SK-N-SH (cell line): Measurements from ENCODE around the gene C2orf69. TPM values are rescaled to one million over a fixed set of nuclear protein-coding genes. Genes with fewer than 3 reads are reported as not detected.

Experiments used
- CTCF ChIA-PET: fragments of 300-600, 350-600 bp; formaldehyde crosslinking; extraction: SDS; loops from one replicate; lab custom pipeline; 2021; lab: Yijun Ruan, JAX
- POLR2A ChIA-PET: fragments of 350-600 bp; sonication (Branson Sonifier 250); formaldehyde crosslinking; extraction: SDS; loops from one replicate; lab custom pipeline; 2020; ENCODE audit warnings: antibody characterized with exemption, inconsistent platforms; lab: Yijun Ruan, JAX
- DNase-seq: peaks from one replicate; pipeline ENCODE4 v3.0.0; 2012
- H2AFZ ChIP-seq: fragments of 200-600 bp; sonication (generic); 2 replicates; pipeline ENCODE4 v1.8.1; 2016; ENCODE audit warnings: antibody characterized with exemption, mild to moderate bottlenecking, low read depth
- H3F3A ChIP-seq: fragments of 200-600 bp; sonication (generic); replicated peaks from 2 replicates; pipeline ENCODE3; 2016; ENCODE audit warnings: antibody characterized with exemption, mild to moderate bottlenecking; ENCODE audit not compliant: insufficient read depth
- H3K27ac ChIP-seq, 2 experiments: fragments of 200-500 bp in 1 of 2; fragments of 200-600 bp in 1 of 2; sonication (Bioruptor generic) in 1 of 2; sonication (generic), shearing (Covaris generic) in 1 of 2; 2 replicates each; pipeline versions ENCODE4 v1.5.1 to v1.6.1; 2014 to 2016; ENCODE audit warnings: low read depth in 2 of 2, inconsistent platforms in 1 of 2, low read length in 1 of 2, mild to moderate bottlenecking in 1 of 2, mixed read lengths in 1 of 2
- H3K27me3 ChIP-seq: fragments of 200-600 bp; sonication (generic), shearing (Covaris generic); 2 replicates; pipeline ENCODE4 v1.6.1; 2016; ENCODE audit warnings: mixed run types; ENCODE audit not compliant: insufficient read depth
- H3K36me3 ChIP-seq, 2 experiments: fragments of 200-500 bp in 1 of 2; fragments of 200-600 bp in 1 of 2; sonication (Bioruptor generic) in 1 of 2; sonication (generic) in 1 of 2; replicated peaks in 1 of 2; 2 replicates each; pipeline versions ENCODE3 to v1.5.1; 2014 to 2016; ENCODE audit warnings: low read length in 1 of 2, mild to moderate bottlenecking in 1 of 2; ENCODE audit not compliant: insufficient read depth in 2 of 2, control insufficient read depth in 1 of 2
- H3K4me1 ChIP-seq, 2 experiments: fragments of 200-500 bp in 1 of 2; fragments of 200-600 bp in 1 of 2; sonication (Bioruptor generic) in 1 of 2; sonication (generic), shearing (Covaris generic) in 1 of 2; 2 replicates each; pipeline versions ENCODE4 v1.5.1 to v1.6.1; 2014 to 2016; ENCODE audit warnings: low read depth in 1 of 2, low read length in 1 of 2, mixed run types in 1 of 2; ENCODE audit not compliant: insufficient read depth in 2 of 2, control insufficient read depth in 1 of 2
- H3K4me2 ChIP-seq: fragments of 200-600 bp; sonication (generic), shearing (Covaris generic); 2 replicates; pipeline ENCODE4 v1.6.1; 2017; ENCODE audit warnings: mixed run types
- H3K4me3 ChIP-seq, 2 experiments: fragments of 200-500 bp in 1 of 2; fragments of 200-600 bp in 1 of 2; sonication (Bioruptor generic) in 1 of 2; sonication (generic), shearing (Covaris generic) in 1 of 2; 2 replicates each; pipeline versions ENCODE4 v1.5.1 to v1.8.1; 2014 to 2016; ENCODE audit warnings: low read depth in 2 of 2, inconsistent platforms in 1 of 2, low read length in 1 of 2, mild to moderate bottlenecking in 1 of 2, mixed read lengths in 1 of 2, moderate library complexity in 1 of 2
- H3K79me2 ChIP-seq: fragments of 200-600 bp; sonication (generic); 2 replicates; pipeline ENCODE4 v1.8.1; 2017; ENCODE audit warnings: mild to moderate bottlenecking; ENCODE audit not compliant: insufficient read depth
- H3K9ac ChIP-seq: fragments of 200-600 bp; sonication (generic); 2 replicates; pipeline ENCODE4 v1.6.1; 2017; ENCODE audit warnings: mixed run types
- H3K9me2 ChIP-seq: fragments of 200-600 bp; sonication (generic); 2 replicates; pipeline ENCODE4 v1.6.1; 2017; ENCODE audit warnings: mixed run types
- H3K9me3 ChIP-seq: fragments of 200-600 bp; sonication (generic); 2 replicates; pipeline ENCODE4 v1.6.1; 2017; ENCODE audit warnings: mixed run types, mild to moderate bottlenecking, moderate library complexity
- H4K20me1 ChIP-seq: fragments of 200-600 bp; sonication (generic); 2 replicates; pipeline ENCODE4 v1.6.1; 2017; ENCODE audit warnings: mild to moderate bottlenecking, mixed run types; ENCODE audit not compliant: insufficient read depth
- EP300 ChIP-seq, 2 experiments: IDR thresholded peaks; 2 replicates each; pipeline versions ENCODE4 v1.4.0 to v1.6.1; 2012; ENCODE audit warnings: borderline replicate concordance in 1 of 2, low read depth in 1 of 2, low read length in 1 of 2
- EZH2phosphoT487 ChIP-seq: fragments of 200-600 bp; sonication (generic); IDR thresholded peaks from 2 replicates; pipeline ENCODE4 v1.6.1; 2017; ENCODE audit warnings: low read depth, mixed run types, mild to moderate bottlenecking, antibody characterized with exemption, moderate library complexity, borderline replicate concordance
- FOSL2 ChIP-seq: IDR thresholded peaks from 2 replicates; pipeline ENCODE4 v1.4.0; 2012; ENCODE audit warnings: low read depth, mild to moderate bottlenecking, moderate library complexity, borderline replicate concordance
- FOXJ3 ChIP-seq: sonication (generic); formaldehyde crosslinking; IDR thresholded peaks from 2 replicates; pipeline ENCODE4 v1.5.1; 2020; ENCODE audit warnings: mild to moderate bottlenecking, missing genetic modification reagents
- GATA2 ChIP-seq: sonication (generic); formaldehyde crosslinking; IDR thresholded peaks from 2 replicates; pipeline ENCODE4 v1.5.0; 2020; ENCODE audit warnings: mild to moderate bottlenecking, missing genetic modification reagents
- IRF3 ChIP-seq: fragments of 150-350 bp; IDR thresholded peaks from 2 replicates; pipeline ENCODE4 v1.6.1; 2016; ENCODE audit warnings: mild to moderate bottlenecking, low read depth, low read length
- JUND ChIP-seq: IDR thresholded peaks from 2 replicates; pipeline ENCODE4 v1.4.0; 2012
- NFIC ChIP-seq: IDR thresholded peaks from 2 replicates; pipeline ENCODE4 v1.4.0; 2012; ENCODE audit warnings: borderline replicate concordance
- NRF1 ChIP-seq: IDR thresholded peaks from 2 replicates; pipeline ENCODE4 v1.6.1; 2012; ENCODE audit warnings: low read depth, mild to moderate bottlenecking, low read length
- RCOR1 ChIP-seq: fragments of 150-350 bp; IDR thresholded peaks from 2 replicates; pipeline ENCODE4 v1.6.1; 2017; ENCODE audit warnings: antibody characterized with exemption, low read length
- RFX5 ChIP-seq: IDR thresholded peaks from 2 replicates; pipeline ENCODE4 v1.6.1; 2012; ENCODE audit warnings: mild to moderate bottlenecking, improper control_type of control experiment, low read length
- SIN3A ChIP-seq: IDR thresholded peaks from 2 replicates; pipeline ENCODE4 v1.6.1; 2012; ENCODE audit warnings: low read depth, mild to moderate bottlenecking, low read length, moderate library complexity, borderline replicate concordance
- SMC3 ChIP-seq: IDR thresholded peaks from 2 replicates; pipeline ENCODE4 v1.6.1; 2012; ENCODE audit warnings: low read depth, low read length, improper control_type of control experiment
- TAF1 ChIP-seq: IDR thresholded peaks from 2 replicates; pipeline ENCODE4 v1.6.1; 2012; ENCODE audit warnings: low read depth, mild to moderate bottlenecking, low read length, moderate library complexity, borderline replicate concordance
- TEAD4 ChIP-seq: IDR thresholded peaks from 2 replicates; pipeline ENCODE4 v1.4.0; 2012; ENCODE audit warnings: mild to moderate bottlenecking, borderline replicate concordance; ENCODE audit not compliant: insufficient read depth
- USF2 ChIP-seq: fragments of 150-350 bp; IDR thresholded peaks from 2 replicates; pipeline ENCODE4 v1.6.1; 2017; ENCODE audit warnings: antibody characterized with exemption, low read length, low read depth, borderline replicate concordance
- ZBTB33 ChIP-seq: IDR thresholded peaks from 2 replicates; pipeline ENCODE4 v1.4.0; 2012; ENCODE audit warnings: low read depth, borderline replicate concordance
- WGBS: methylation state at CpG from one replicate; pipeline ENCODE4 v1.1.6; 2017; ENCODE audit warnings: low lambda C conversion rate; 5-methylcytosine and 5-hydroxymethylcytosine counted together
- polyA plus RNA-seq, 3 experiments: library from polyadenylated mRNA; depleted of rRNA; stranded (reverse); fragments of >200 nt; gene quantifications; 2 replicates each; pipeline ENCODE4 v1.2.3, GENCODE V29; 2012

C2orf69 gene
- polyA plus RNA-seq, 1 of the 3 experiments (the other 2 are of a cell fraction), result 1.8 TPM

GRCh38 chr2:199955007-199955338 lies 43.9 kb downstream of the C2orf69 start:
- TF ChIP-seq GATA2 (CRISPR knock-in tag) (no peak), FOSL2 (no peak), RFX5 (no peak), FOXJ3 (CRISPR knock-in tag) (no peak), TAF1 (no peak), IRF3 (no peak), NFIC (no peak), SMC3 (no peak), NRF1 (no peak), EZH2phosphoT487 (no peak), SIN3A (no peak), JUND (no peak), USF2 (no peak), RCOR1 (no peak), ZBTB33 (no peak), TEAD4 (no peak), EP300 (IDR thresholded peaks at IDR 0.05; ENCODE audit: borderline replicate concordance in 1 of 2, low read depth in 1 of 2, low read length in 1 of 2) (no peak)
- Histone ChIP-seq H3F3A (peaks cover 11% of the 10 kb centered on the region), H3K4me3 (peak overlapping the region; percentile 98 to 99), H3K79me2 (peaks cover 90% of the 10 kb centered on the region), H3K27me3 (no peaks in the 10 kb centered on the region), H3K9me2 (no peaks in the 10 kb centered on the region), H3K27ac (peak overlapping the region; percentile 91 to 99), H3K9ac (peak overlapping the region; percentile 90), H3K36me3 (peaks cover 12 to 42% of the 10 kb centered on the region in 2 experiments), H4K20me1 (no peaks in the 10 kb centered on the region), H3K4me1 (peaks cover 0 to 8% of the 10 kb centered on the region in 2 experiments; a peak in 2 of 4 replicates), H2AFZ (peak overlapping the region; percentile 88), H3K9me3 (no peaks in the 10 kb centered on the region), H3K4me2 (peak overlapping the region; percentile 96)
- DNase-seq, result no peak
- 2% methylated on average over 12 of the region's 13 CpGs for WGBS
- CTCF ChIA-PET, result interaction anchor here (1.4 kb wide), 1 partner anchor 33 kb away, joined by 3 read pairs; no protein-coding TSS in a partner anchor
- POLR2A ChIA-PET, result no interaction called here
